Calu3 (cell line): ENCODE measurements around the gene LGALS7. TPM values are rescaled to one million over a fixed set of nuclear protein-coding genes. Genes with fewer than 3 reads are reported as not detected.

Source experiments
- BruUV-seq: library from RNA; stranded (reverse); fragments of 400-500 nt; replicated peaks from 2 replicates; lab custom pipeline; 2021; lab: Mats Ljungman, UMichigan
- CTCF ChIA-PET: fragments of 300-600 bp; sonication (Branson Sonifier 250); formaldehyde crosslinking; loops from one replicate; lab custom pipeline; 2022; ENCODE audit warnings: antibody characterized with exemption; lab: Charles Lee
- DNase-seq: peaks from one replicate; pipeline ENCODE4 v3.0.0; 2022
- H3K27ac Mint-ChIP-seq: one replicate; pipeline ENCODE4 v1.8.0; 2022; ENCODE audit warnings: mixed read lengths; ENCODE audit not compliant: unreplicated experiment
- H3K27me3 Mint-ChIP-seq: one replicate; pipeline ENCODE4 v1.8.0; 2022; ENCODE audit warnings: mixed read lengths; ENCODE audit not compliant: unreplicated experiment
- H3K36me3 Mint-ChIP-seq: one replicate; pipeline ENCODE4 v1.8.0; 2022; ENCODE audit warnings: mild to moderate bottlenecking, moderate library complexity, mixed read lengths; ENCODE audit not compliant: insufficient read depth, unreplicated experiment
- H3K4me1 Mint-ChIP-seq: one replicate; pipeline ENCODE4 v1.8.0; 2022; ENCODE audit warnings: mild to moderate bottlenecking, low read depth, mixed read lengths; ENCODE audit not compliant: unreplicated experiment
- H3K4me3 Mint-ChIP-seq: one replicate; pipeline ENCODE4 v1.8.0; 2022; ENCODE audit warnings: mild to moderate bottlenecking, low read depth, moderate library complexity, mixed read lengths; ENCODE audit not compliant: unreplicated experiment
- H3K9me3 Mint-ChIP-seq: one replicate; pipeline ENCODE4 v1.8.0; 2022; ENCODE audit warnings: low read depth, mixed read lengths; ENCODE audit not compliant: unreplicated experiment
- intact Hi-C: fragments of 100-400 bp; cut with micrococcal nuclease; formaldehyde crosslinking; loops from one replicate; pipeline ENCODE4 v1.10.0; 2022; ENCODE audit not compliant: unreplicated experiment
- total RNA-seq: library from RNA; stranded (reverse); gene quantifications from 2 replicates; pipeline ENCODE4 v1.2.3, GENCODE V29; 2022
- TF ChIP-seq, protein P1 (sequence below): fragments of 200-600 bp; IDR thresholded peaks from one replicate; pipeline ENCODE4 v1.8.0; 2022; ENCODE audit warnings: antibody characterized with exemption; ENCODE audit not compliant: unreplicated experiment

Gene LGALS7
- total RNA-seq, 1 experiment from 2014 or later: not detected

DNA sequence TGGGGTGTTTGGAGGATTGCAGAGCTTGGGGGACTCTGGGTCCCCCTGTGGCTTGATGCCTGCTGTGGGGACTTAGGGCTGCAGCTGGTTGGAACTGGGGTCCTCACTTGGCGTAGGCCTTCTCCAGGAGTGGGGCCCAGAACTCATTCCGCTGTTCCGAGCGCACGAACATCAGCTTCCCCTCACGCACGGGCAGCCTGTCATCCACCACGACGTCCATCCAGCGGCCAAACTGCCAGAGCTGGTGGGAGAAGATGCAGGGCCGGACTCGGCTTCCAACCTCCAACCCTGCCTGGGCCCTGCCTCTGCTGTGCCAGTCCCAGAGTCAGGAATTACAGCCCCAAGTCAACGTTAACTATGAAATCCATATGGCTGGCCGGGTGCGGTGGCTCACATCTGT is 31.6 kb downstream of the LGALS7 start:
- no TSS peak for BruUV-seq
- Mint-ChIP-seq H3K9me3 (no peaks in the 10 kb centered on the region), H3K36me3 (peaks cover 51% of the 10 kb centered on the region), H3K27me3 (no peaks in the 10 kb centered on the region), H3K27ac (peak overlapping the region; percentile 11), H3K4me1 (peaks cover 15% of the 10 kb centered on the region), H3K4me3 (no peak overlapping the region)
- CTCF ChIA-PET: interaction anchor here (0.6 kb wide), 1 partner anchor 758 kb away, joined by 3 read pairs; no protein-coding TSS in a partner anchor
- no peak for DNase-seq
- intact Hi-C loops: no loop called here
- TF ChIP-seq, protein P1, sequence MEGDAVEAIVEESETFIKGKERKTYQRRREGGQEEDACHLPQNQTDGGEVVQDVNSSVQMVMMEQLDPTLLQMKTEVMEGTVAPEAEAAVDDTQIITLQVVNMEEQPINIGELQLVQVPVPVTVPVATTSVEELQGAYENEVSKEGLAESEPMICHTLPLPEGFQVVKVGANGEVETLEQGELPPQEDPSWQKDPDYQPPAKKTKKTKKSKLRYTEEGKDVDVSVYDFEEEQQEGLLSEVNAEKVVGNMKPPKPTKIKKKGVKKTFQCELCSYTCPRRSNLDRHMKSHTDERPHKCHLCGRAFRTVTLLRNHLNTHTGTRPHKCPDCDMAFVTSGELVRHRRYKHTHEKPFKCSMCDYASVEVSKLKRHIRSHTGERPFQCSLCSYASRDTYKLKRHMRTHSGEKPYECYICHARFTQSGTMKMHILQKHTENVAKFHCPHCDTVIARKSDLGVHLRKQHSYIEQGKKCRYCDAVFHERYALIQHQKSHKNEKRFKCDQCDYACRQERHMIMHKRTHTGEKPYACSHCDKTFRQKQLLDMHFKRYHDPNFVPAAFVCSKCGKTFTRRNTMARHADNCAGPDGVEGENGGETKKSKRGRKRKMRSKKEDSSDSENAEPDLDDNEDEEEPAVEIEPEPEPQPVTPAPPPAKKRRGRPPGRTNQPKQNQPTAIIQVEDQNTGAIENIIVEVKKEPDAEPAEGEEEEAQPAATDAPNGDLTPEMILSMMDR: no peak

DNA sequence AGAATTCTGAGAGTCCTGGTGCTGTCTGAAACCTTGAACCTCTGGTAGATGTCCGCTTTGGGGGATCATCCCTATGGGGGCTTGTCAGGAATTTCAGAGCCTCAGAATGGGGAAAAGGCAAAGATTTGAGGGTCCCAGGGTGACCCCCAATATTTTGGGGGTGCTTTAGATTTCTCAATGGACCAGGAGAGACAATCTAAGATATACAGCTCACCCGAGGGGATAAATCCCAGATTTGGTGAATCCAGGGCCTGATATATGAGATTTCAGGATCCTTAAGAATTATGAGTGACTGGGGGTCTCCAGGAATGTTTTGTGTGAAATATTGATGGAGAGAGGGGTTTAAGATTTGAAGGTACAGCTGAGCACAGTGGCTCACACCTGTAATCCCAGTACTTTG is 32.4 kb downstream of the LGALS7 start:
- Mint-ChIP-seq H3K27me3 (no peaks in the 10 kb centered on the region), H3K27ac (peak overlapping the region; percentile 11), H3K9me3 (no peaks in the 10 kb centered on the region), H3K4me1 (peaks cover 15% of the 10 kb centered on the region), H3K36me3 (peaks cover 59% of the 10 kb centered on the region), H3K4me3 (no peak overlapping the region)
- no TSS peak for BruUV-seq
- intact Hi-C loops: no loop called here
- TF ChIP-seq, protein P1: no peak
- no peak for DNase-seq
- CTCF ChIA-PET: interaction anchor here (0.6 kb wide), 1 partner anchor 21 kb away, joined by 3 read pairs; no protein-coding TSS in a partner anchor

DNA sequence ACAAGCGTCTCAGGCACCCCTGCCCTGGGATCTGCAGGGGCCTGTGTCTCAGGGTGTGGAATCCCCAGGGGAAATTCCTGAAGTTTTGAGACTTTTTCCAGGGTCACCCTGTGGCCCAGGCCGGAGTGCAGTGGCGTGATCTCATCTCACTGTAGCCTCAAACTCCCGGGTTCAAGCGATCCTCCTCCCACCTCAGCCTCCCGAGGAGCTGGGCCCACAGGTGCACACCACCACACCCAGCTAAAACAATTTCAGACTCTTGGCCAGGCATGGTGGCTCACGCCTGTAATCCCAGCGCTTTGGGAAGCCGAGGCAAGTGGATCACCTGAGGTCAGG is 33.1 kb downstream of the LGALS7 start:
- Mint-ChIP-seq H3K27ac (no peak overlapping the region), H3K9me3 (no peaks in the 10 kb centered on the region), H3K27me3 (no peaks in the 10 kb centered on the region), H3K4me1 (peaks cover 10% of the 10 kb centered on the region), H3K36me3 (peaks cover 61% of the 10 kb centered on the region), H3K4me3 (no peak overlapping the region)
- no peak for DNase-seq
- intact Hi-C loops: no loop called here
- BruUV-seq: no TSS peak
- TF ChIP-seq, protein P1: no peak
- CTCF ChIA-PET: interaction anchor here (0.9 kb wide), 1 partner anchor 131 kb away, joined by 6 read pairs; no protein-coding TSS in a partner anchor

DNA sequence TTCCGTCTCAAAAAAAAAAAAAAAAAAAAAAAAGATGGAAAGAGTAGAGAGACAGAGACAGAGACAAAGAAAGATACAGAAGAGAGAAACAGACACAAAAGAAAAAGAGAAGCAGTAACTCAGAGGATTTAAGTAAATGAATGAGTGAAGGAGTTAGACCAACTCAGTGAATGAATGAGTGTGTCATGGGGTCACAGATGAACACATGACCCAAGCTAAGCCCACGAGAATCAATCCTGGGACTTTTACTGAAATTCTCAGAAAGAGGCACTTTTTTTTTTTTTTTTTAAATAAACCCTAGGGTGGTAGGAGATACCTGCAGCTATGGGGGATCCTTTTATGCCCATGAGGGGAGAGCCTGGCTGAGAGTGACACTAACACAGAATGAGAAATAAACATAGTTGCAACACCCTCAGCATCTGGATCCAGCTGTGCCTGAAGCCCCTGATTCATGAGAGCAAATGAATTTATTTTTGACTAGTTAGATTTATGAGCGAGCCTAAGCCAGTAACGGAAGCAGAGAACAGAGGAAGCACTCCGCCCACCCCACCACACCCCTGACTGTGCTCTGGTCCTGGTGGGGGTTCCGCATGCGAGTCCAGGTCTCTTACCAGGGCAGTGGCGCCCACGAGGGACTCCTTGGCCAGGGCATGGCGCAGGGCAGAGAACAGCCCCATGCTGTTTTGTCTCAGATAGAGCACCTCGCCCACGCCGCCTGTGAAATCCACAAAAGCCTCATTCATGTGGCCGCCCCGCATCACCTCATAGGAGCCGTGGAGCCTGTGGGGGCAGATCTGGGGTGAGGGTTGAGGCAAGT is 33.7 kb downstream of the LGALS7 start:
- TF ChIP-seq, protein P1: no peak
- no peak for DNase-seq
- Mint-ChIP-seq H3K27me3 (no peaks in the 10 kb centered on the region), H3K4me1 (peaks cover 8% of the 10 kb centered on the region), H3K4me3 (no peak overlapping the region), H3K36me3 (peaks cover 64% of the 10 kb centered on the region), H3K9me3 (no peaks in the 10 kb centered on the region), H3K27ac (no peak overlapping the region)
- intact Hi-C loops: no loop called here
- CTCF ChIA-PET: interaction anchor here (0.6 to 0.9 kb wide), 2 partner anchors 23 to 131 kb away, joined by 3 to 6 read pairs; no protein-coding TSS in a partner anchor
- no TSS peak for BruUV-seq
